HG03095 (cell line): ENCODE data around the gene CMIP.
"Not testable (repeated sequence)": the region's sequence is repeated elsewhere in the genome, so short reads cannot be mapped to it uniquely, and the experiment has no call there.

Experiments
- ATAC-seq: cut with Tn5 transposase; IDR thresholded peaks from one replicate; pipeline ENCODE4 v1.9.1; 2021; ENCODE audit warnings: moderate library complexity; ENCODE audit not compliant: unreplicated experiment

CMIP gene

GRCh38 chr16:81421126-81421525, 23.5 kb upstream of the CMIP start:
- no peak for ATAC-seq

- ATAC-seq, result no peak
Measured at GRCh38 chr16:81421536-81421935, 23.1 kb upstream of the CMIP start.

GRCh38 chr16:81422153-81422552, 22.5 kb upstream of the CMIP start:
- ATAC-seq, result not testable (repeated sequence)

GRCh38 chr16:81424771-81425170, 19.8 kb upstream of the CMIP start:
- no peak for ATAC-seq

- no peak for ATAC-seq
Measured at GRCh38 chr16:81427219-81427618, 17.4 kb upstream of the CMIP start.

GRCh38 chr16:81429045-81429521, 15.5 kb upstream of the CMIP start:
- no peak for ATAC-seq

- no peak for ATAC-seq
Measured at GRCh38 chr16:81431554-81432353, 12.9 kb upstream of the CMIP start.

GRCh38 chr16:81432937-81433557, 11.6 kb upstream of the CMIP start:
- ATAC-seq, result peak; percentile 37

GRCh38 chr16:81435103-81435502, 9.5 kb upstream of the CMIP start:
- ATAC-seq, result no peak

GRCh38 chr16:81435567-81435966, 9.0 kb upstream of the CMIP start:
- no peak for ATAC-seq

- ATAC-seq, result no peak
Measured at GRCh38 chr16:81436386-81436785, 8.2 kb upstream of the CMIP start.

- no peak for ATAC-seq
Measured at GRCh38 chr16:81437865-81438264, 6.7 kb upstream of the CMIP start.

- no peak for ATAC-seq
Measured at GRCh38 chr16:81440888-81441761, 3.5 kb upstream of the CMIP start.

GRCh38 chr16:81442220-81442915, 2.2 kb upstream of the CMIP start:
- ATAC-seq, result no peak

- no peak for ATAC-seq
Measured at GRCh38 chr16:81442916-81443687, 1.5 kb upstream of the CMIP start.

GRCh38 chr16:81443688-81444447, 740 bp upstream of the CMIP start:
- ATAC-seq, result no peak

- ATAC-seq, result peak; percentile 33
Measured at GRCh38 chr16:81445143-81445961, 744 bp downstream of the CMIP start.
